UCSD-AML1 (cell line): Measurements from ENCODE around the gene AASS.

ENCODE experiments used
- DNase-seq: peaks from one replicate; lab custom pipeline; 2025; ENCODE audit not compliant: unreplicated experiment; lab: John Stamatoyannopoulos, UW

AASS gene

DNA sequence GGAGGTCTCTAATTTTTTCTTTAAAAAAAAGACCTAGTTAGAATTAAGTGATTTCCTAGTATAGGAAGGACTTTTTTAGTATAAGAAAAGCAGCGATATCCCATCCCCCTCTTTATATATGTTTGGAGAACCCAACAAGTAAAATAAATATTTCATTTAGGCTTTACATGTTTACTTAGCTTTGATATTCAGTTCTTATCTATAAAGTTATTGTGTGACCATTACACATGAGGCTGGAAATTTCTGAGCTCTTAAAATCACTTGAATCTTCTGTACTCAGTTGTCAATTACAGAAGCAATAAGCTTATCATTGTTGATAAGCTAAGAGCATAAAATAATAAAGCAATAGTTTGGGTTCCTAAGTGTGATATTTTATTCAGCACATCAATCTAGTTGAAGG, 89.7 kb downstream of the AASS start:
- DNase-seq = no peak

DNA sequence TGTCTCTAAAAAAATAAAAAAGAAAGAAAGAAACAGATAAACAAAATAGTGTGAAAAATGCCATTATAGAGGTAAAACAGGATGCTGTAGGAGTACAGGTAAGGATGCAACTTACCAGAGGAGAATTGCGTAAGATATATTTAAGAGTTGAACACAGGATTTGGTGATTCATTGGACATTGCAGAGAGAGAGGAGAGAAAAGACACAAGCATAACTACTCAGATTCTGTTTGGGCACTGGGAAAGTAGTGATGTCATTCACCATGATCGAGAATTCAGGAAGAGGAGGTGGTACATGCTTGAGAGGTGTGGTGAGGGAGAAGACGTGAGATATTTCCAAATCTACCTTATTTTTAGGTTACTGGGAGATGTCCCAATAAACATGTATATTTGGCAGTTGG, 97.6 kb downstream of the AASS start:
- no peak for DNase-seq

- no peak for DNase-seq
Measured at GRCh38 chr7:122040147-122040546, 103.9 kb downstream of the AASS start.

DNA sequence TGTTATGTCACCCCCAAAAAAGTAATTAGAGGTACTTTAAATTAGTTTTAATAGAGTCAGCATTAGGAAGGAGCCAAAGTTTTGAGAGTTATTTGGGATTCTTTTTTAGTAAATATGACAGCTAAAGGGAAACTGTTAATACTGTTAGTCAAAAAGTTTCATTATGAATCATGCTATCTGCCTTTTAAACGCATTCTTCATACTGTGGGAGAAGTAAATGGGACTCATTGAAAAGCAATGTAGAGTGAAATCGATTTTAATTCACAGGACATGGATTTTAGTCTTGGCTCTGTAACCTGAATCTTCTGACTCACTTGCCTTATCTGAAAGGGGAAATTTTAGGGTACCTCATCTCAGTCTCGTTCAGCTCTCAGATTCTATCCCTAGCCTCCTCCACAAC, 105.1 kb downstream of the AASS start:
- no peak for DNase-seq

DNA sequence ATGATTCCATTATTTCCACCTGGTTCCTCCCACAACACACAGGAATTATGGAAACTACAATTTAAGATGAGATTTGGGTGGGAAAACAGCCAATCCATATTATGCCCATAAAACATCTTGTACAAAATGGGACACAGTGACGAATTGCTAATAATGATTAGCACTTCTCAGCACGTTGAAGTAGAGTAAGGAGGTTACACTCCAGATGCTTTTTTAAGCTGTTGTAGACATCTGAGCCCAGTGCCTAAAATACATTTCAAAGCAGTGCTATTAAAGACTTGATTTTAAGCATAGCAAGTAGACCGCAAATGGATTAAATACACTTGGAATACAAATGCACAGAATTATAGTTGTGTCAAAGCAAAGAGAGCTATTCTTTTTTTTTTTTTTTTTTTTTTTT, 105.9 kb downstream of the AASS start:
- DNase-seq = no peak

GRCh38 chr7:122035876-122036275, 108.2 kb downstream of the AASS start:
- no peak for DNase-seq

DNA sequence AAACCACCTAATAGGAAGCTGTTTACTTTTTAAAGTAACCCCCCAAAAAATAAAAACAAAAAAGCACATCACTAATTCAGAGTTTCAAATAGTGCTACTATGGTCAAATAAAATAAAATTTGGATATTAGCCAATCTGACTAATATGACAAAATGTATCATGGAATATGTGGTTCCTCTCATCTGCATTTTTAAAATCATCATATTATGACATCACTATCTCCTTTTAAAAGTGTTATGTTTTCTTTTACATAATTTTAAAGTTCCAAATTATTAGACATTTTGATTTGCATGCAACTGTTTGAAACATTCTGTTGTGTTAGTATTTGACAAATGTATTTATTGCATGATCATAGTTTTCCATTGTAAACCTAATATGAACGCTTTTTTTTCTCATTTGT, 110.4 kb downstream of the AASS start:
- no peak for DNase-seq

DNA sequence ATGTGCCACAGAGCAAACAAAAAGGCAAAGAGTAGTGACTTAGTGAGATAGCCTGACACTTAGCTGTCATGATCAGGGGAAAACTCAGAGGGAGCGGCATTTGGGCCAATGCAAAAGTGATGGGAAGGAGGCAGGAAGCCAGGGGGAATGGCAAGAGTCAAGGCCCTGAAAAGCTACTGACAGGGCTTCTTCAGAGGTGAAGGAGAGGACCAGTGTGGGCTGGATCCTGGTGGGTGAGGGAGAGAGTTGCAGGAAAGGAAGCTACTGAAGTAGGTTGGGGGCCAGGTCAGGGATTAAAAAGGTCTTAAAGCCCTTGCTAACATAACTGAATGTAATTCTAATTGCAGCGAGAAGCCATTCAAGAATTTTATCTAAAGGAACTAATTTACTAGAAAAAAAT, 117.0 kb downstream of the AASS start:
- DNase-seq = no peak
